Hippocampal formation (tissue), 2 donors: Measurements from ENCODE around the gene ZGPAT.
"Not testable (repeated sequence)": the region's sequence is repeated elsewhere in the genome, so short reads cannot be mapped to it uniquely, and the experiment has no call there.

Experiments used
- DNase-seq, 2 donors: peaks; one replicate each; lab custom pipeline; 2025; lab: John Stamatoyannopoulos, UW

ZGPAT gene

GRCh38 chr20:63765082-63765873 is 57.4 kb downstream of the ZGPAT start:
- DNase-seq, result no peak

- DNase-seq, result no peak
Observed at GRCh38 chr20:63765902-63766301, 58.1 kb downstream of the ZGPAT start.

DNA sequence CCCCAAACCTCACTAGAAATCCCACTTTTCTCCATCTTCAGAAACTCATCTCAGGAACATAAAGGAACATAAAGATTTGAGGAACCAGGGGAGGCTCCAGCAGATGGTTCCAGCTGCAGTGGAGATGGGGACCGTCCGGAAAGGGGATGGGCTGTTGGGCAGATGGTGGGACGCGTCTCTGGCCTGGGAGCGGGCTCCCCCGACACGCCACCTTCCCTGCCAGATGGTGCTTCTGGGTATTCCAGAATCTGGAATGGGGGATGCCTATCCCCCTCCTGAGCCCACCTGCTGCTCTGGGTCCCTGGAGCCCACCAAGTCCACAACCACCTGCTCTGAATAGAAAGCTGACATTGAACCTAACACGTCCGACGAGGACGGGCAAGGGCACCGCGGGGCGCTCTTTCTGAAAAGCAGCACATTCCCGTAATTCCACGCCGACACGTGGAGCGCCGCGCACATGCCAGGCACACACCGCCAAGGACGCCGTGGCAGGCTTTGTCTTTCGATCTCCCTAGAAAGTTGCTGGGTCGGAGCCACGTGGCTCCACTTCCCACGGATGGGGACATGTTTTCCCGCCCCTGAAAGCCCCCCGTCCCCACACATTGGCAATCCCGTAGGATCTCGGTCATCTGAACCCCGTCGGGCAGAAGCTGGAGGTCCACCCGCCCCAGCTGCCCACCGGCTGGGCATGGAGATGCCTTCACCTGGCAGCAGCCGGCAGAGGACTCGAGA is 59.0 kb downstream of the ZGPAT start:
- DNase-seq, result no peak

GRCh38 chr20:63767456-63767855 is 59.6 kb downstream of the ZGPAT start:
- no peak for DNase-seq

GRCh38 chr20:63767886-63768285 is 60.0 kb downstream of the ZGPAT start:
- no peak for DNase-seq

- DNase-seq, result no peak
Observed at GRCh38 chr20:63768591-63769515, 61.0 kb downstream of the ZGPAT start.

GRCh38 chr20:63769891-63770474 is 62.1 kb downstream of the ZGPAT start:
- no peak for DNase-seq

DNA sequence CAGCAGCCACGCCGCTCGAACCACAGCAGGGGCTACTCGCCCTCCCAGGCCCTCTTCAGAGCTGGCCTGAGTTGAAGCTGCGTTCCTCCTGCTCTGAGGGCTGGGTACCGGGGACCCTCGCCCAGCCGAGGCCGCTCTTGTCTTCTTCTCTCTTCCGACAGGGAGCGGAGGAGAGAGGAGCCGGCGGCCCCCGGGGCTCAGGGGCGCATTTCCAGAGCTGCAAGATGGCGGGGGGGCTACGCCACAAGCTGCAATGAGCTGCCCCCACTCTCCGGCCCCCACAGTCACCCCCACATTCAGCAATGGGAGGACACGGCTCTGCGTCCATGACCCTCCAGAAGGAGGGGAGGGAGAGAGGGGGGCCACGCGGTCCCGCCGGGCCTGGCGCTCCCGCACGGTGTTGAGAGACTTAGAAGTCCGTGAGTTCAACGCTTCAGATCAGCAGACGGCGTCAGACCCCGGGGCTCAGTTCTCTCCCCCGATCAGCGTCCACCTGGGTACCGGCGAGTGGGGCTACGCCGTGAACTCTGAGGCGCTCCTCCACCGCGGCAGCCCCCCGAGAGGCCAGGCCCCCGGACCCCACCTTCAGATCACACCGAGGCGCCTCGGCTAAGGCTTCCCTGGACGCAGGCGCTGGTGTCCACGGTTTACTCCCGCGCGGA is 63.3 kb downstream of the ZGPAT start:
- DNase-seq, result no peak

DNA sequence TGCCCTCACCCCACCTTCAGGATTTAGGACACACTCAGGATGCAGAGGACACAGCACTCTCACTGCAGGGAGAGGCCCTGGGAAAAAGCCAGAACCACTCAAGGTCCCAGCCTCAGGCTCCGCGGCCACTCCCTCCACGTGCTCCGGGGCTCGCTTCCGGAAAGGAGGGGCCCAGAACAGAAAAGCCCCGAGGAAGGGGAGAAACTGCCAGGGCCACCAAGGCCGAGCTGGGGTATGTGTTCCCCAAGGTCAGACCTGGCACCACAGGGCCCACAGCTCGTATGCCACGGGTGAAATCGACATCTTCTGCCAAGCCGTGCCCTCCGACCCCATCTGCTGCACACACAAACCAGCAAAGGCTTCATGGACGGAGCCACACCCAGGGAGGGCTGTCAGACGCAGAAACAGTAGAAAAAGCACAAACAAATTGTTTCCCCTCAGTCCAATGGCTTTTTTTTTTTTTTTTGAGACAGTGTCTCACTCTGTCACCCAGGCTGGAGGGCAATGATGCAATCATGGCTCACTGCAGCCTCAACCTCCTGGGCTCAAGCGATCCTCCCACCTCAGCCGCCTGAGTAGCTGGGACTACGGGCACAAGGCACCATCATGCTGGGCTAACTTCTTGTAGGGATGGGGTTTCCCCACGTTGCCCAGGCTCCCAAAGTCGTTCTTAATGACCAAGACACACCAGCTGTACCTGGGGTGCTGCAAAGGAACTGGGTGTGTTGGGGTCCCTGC is 65.1 kb downstream of the ZGPAT start:
- no peak for DNase-seq

DNA sequence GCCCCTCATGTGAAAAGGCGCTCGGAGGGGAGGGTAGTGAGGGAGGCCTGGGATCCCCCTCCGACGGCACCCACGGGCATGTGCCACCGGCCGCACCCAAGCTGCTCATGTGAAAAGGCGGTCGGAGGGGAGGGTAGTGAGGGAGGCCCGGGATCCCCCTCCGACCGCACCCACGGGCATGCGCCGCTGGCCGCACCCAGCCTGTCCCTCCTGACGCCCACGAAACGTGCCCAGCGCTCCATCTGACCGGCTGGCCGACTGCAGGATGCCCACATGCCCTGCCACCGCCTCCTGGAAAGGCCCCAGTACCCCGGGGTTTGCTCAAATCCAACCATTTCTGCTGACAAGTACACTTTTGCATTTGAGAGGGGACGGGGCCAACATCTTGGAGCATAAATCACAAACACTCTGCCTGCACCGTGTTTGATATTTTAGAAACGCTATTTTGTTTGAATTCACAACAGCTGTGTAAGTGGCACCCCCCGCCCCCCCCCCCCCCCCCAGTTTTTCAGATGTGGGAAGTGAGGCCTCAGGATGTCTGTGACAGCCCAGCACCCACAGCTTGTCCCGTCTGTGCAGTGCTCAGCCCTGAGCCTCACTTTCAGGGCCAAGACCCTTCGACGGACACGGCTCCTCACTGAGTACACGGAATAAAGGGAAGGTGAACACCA is 65.9 kb downstream of the ZGPAT start:
- no peak for DNase-seq

- DNase-seq, result no peak
Observed at GRCh38 chr20:63774306-63774705, 66.5 kb downstream of the ZGPAT start.

GRCh38 chr20:63775096-63775978 is 67.5 kb downstream of the ZGPAT start:
- DNase-seq, result no peak

- not testable (repeated sequence) for DNase-seq
Observed at GRCh38 chr20:63776875-63777274, 69.0 kb downstream of the ZGPAT start.

DNA sequence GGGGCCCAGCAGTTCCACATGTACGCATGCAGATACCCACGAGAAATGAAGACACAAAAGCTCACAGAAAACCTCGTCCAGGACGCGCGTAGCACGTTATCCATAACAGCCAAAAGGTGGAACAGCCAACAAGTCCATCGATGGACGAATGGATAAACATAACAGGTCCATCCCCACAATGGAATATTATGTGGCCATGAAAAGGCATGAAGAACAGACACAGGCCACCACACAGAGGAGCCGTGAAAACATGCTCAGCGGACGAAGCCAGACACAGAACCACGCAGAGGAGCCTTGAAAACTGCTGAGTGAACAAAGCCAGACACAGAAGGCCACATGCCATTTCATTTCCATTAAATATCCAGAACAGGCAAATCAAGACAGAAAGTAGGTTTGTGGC is 69.8 kb downstream of the ZGPAT start:
- DNase-seq, result no peak

GRCh38 chr20:63778034-63778752 is 70.4 kb downstream of the ZGPAT start:
- no peak for DNase-seq

GRCh38 chr20:63778857-63779256 is 71.0 kb downstream of the ZGPAT start:
- no peak for DNase-seq

DNA sequence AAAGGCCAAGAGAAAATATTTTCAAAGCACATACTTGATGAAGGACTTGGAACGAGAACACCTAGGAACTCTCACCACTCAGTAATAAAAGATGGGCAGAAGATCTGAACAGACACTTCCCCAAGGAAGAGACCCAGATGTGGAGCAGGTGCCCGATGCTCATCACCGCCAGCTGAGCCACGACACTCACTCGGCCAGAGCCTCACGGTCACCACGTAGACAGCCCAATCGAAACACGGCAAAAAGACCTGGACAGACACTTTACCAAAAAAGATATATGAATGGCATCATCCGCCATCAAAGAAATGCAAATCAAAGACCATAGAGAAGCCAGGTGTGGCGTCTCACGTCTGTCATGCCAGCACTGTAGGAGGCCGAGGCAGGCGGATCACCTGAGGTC is 73.3 kb downstream of the ZGPAT start:
- DNase-seq, result no peak

DNA sequence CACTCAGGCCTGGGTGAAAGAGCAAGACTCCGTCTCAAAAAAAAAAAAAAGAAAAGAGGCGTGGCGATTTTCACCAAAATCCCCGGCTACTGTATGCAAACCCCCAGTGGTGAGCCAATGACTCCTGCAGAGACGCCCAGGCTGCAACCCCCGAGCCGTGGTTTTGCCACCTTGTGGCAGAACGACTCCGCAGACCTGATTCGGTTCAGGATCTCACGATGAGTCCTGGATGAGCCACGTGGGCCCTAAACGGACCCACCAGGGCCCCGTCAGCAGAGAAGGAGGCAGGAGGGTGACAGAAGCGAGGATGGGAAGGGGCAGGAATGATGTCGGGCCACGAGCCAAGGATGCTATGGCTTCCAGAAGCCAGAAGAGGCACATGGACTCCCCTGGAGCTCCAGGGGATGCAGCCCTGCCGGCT is 74.2 kb downstream of the ZGPAT start:
- no peak for DNase-seq
